ENCODE measurements around the gene PFN1. TPM values are rescaled to one million over a fixed set of nuclear protein-coding genes. Genes with fewer than 3 reads are reported as not detected.
A peak's percentile ranks its signal among the peaks of the same experiment; 100 is the strongest.
"Not testable (repeated sequence)": the region's sequence is repeated elsewhere in the genome, so short reads cannot be mapped to it uniquely, and the experiment has no call there.

The PFN1 gene
- total RNA-seq, 1 donor from 2014 or later: 298 TPM

GRCh38 chr17:4920351-4921048 is 27.8 kb downstream of the PFN1 start:
- no peak for DNase-seq

- DNase-seq: no peak
These were observed 28.8 kb downstream of the PFN1 start for GRCh38 chr17:4919511-4920047.

- not testable (repeated sequence) for DNase-seq
These were observed 33.8 kb downstream of the PFN1 start for GRCh38 chr17:4914551-4914950.

GRCh38 chr17:4913994-4914393 is 34.3 kb downstream of the PFN1 start:
- no peak for DNase-seq

GRCh38 chr17:4908711-4909496 is 39.4 kb downstream of the PFN1 start:
- DNase-seq: peak; percentile 96

- DNase-seq: no peak
These were observed 40.0 kb downstream of the PFN1 start for GRCh38 chr17:4908301-4908700.

- not testable (repeated sequence) for DNase-seq
These were observed 41.7 kb downstream of the PFN1 start for GRCh38 chr17:4906642-4907041.

GRCh38 chr17:4903051-4903818 is 45.1 kb downstream of the PFN1 start, which contains the start of gene CHRNE:
Gene CHRNE (minus strand): TSS chr17:4903098. CDS start chr17:4903063, 35 bp downstream.
- DNase-seq: peak; percentile 92

GRCh38 chr17:4902540-4902939 is 45.8 kb downstream of the PFN1 start:
- no peak for DNase-seq

GRCh38 chr17:4901648-4902344 is 46.5 kb downstream of the PFN1 start:
- peak; percentile 77 for DNase-seq

- no peak for DNase-seq
These were observed 47.2 kb downstream of the PFN1 start for GRCh38 chr17:4901108-4901647.

- DNase-seq: peak; percentile 54
These were observed 47.9 kb downstream of the PFN1 start for GRCh38 chr17:4900231-4901107.

- peak; percentile 78 for DNase-seq
These were observed 48.7 kb downstream of the PFN1 start, which contains the start of gene C17orf107 for GRCh38 chr17:4899341-4900230. Gene C17orf107 (plus strand): TSS chr17:4899536. CDS start chr17:4899763, 227 bp downstream.

GRCh38 chr17:4898927-4899326 is 49.4 kb downstream of the PFN1 start:
- DNase-seq: no peak

- DNase-seq: no peak
These were observed 50.0 kb downstream of the PFN1 start for GRCh38 chr17:4898351-4898750.

- DNase-seq: no peak
These were observed 50.5 kb downstream of the PFN1 start for GRCh38 chr17:4897785-4898184.

GRCh38 chr17:4897198-4897687 is 51.1 kb downstream of the PFN1 start:
- DNase-seq: no peak

- no peak for DNase-seq
These were observed 51.8 kb downstream of the PFN1 start for GRCh38 chr17:4896332-4897197.

All from dermis blood vessel endothelial cell (primary cell).